ENCODE data around the gene DLGAP4.

The DLGAP4 gene

DNA sequence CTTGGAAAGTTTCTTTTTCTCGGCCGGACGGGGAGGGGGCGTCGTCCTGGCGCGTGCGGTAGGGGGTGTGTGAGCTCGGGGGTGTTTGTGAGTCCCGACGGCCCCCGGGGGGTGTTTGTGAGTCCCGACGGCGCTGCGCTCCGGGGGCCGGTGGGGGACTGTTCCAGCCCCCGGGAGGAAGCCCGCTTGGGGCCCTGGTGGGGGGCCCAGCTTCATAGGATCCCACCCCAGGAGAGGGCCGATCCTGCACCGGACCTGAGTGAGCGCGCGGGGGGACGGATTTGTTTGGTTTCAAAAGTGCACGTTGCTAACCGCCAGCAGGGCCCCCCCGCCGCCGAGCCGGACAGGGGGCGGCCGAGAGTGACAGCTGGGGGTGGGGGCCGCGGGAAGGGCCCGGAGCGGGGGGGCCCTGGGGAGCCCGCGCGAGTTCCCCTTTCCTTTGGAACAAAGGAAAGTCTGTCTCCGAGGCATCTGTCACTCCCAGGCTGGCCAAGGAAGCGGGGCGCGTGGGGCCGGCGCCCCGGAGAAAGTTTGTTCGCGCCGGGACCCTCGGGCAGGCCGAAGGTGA, 267.7 kb downstream of the DLGAP4 start:
- no peak for DNase-seq

DNA sequence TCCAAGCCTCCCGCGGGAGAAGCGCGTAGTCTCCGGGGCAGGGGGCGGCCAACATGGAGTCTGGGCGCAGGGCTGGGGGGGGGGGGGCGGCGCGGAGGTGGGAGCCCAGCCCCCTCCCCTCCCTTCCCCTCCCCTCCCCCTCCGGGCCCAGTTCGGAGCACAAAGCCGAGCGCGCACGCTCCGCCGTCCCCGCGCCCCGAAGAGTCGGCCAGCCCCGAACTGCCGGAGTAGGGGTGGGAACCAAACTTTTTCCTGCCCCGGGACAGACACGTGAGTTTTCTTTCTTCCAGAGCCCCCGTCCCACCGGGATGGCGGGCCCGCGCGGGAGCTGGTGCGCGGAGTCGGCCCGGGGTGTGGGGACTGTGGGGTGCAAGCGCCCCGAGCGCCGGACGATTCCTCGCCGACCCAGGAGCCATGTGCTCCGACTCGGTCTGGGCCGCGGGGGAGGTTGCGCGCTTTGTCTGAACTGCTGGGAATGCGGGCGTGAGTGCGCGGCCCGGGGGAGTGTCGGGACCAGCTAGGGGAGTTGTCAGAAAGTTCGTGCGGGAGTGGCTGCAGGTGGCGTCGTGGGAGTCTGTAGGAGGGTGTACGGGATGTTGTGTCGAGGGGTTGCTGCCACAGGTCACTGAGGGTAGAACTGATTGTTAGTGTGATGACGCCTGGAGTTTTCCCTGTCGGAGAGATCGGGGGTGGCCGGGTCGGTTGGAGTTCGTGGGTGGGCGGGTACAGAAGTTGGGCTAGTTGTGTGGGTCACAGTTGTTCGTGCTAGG, 268.4 kb downstream of the DLGAP4 start:
- no peak for DNase-seq

DNA sequence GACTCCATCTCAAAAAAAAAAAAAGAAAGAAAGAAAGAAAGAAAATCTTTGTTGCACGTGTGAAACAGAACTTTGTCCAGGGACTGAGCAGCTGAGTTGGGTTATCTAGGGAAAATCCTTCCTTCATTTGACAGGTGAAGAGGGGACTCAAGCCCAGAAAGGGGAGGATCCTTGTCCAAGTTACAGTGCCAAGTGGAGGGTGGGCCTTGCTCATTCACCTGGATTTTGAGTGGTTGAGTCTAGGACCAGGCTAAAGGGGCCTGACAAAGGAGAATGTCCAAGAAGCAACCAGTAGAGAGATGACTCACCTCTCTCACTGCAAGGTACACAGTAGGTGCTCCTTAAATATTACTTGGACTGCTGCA, 269.9 kb downstream of the DLGAP4 start:
- no peak for DNase-seq
